ENCODE data around the gene LSAMP. TPM values are rescaled to one million over a fixed set of nuclear protein-coding genes. Genes with fewer than 3 reads are reported as not detected.
A peak's percentile ranks its signal among the peaks of the same experiment; 100 is the strongest.

LSAMP gene
- total RNA-seq, 4 donors from 2014 or later = 1.2 to 3.0 (median 1.8) TPM

GRCh38 chr3:115843206-115843605 lies 602.1 kb downstream of the LSAMP start:
- TF ChIP-seq CTCF (IDR thresholded peaks at IDR 0.05) (no peak), POLR2AphosphoS5 (IDR thresholded peaks at IDR 0.05) (no peak), EP300 (IDR thresholded peaks at IDR 0.05) (no peak), POLR2A (IDR thresholded peaks at IDR 0.05; ENCODE audit: low read depth) (no peak)
- Histone ChIP-seq H3K4me3 (no peak overlapping the region), H3K4me1 (no peaks in the 10 kb centered on the region), H3K9me3 (no peaks in the 10 kb centered on the region), H3K36me3 (no peaks in the 10 kb centered on the region), H3K27me3 (no peaks in the 10 kb centered on the region), H3K27ac (replicated peaks in 1 of 4) (no peak overlapping the region)
- DNase-seq (ENCODE audit: extremely low spot score) = no peak
- intact Hi-C loops (cut with DNase I) = no loop called here
- 78% methylated on average over 1 of the region's 1 CpG for WGBS

GRCh38 chr3:115839246-115839645 lies 606.0 kb downstream of the LSAMP start:
- intact Hi-C loops (cut with DNase I) = no loop called here
- Histone ChIP-seq H3K36me3 (no peaks in the 10 kb centered on the region), H3K4me1 (peaks cover 0 to 2% (median under 1%) of the 10 kb centered on the region in 4 donors), H3K4me3 (no peak overlapping the region), H3K9me3 (no peaks in the 10 kb centered on the region), H3K27me3 (no peaks in the 10 kb centered on the region), H3K27ac (replicated peaks in 1 of 4) (no peak overlapping the region)
- no peak for DNase-seq (ENCODE audit: extremely low spot score)
- TF ChIP-seq POLR2A (IDR thresholded peaks at IDR 0.05; ENCODE audit: low read depth) = no peak

GRCh38 chr3:115838786-115839185 lies 606.5 kb downstream of the LSAMP start:
- no peaks in the 10 kb centered on the region for H3K9me3 ChIP-seq
- peaks cover 0 to 6% (median 2%) of the 10 kb centered on the region in 4 donors for H3K4me1 ChIP-seq
- no peaks in the 10 kb centered on the region for H3K27me3 ChIP-seq
- WGBS = over 99% methylated on average over 8 of the region's 8 CpGs
- no peak for TF ChIP-seq POLR2AphosphoS5 (IDR thresholded peaks at IDR 0.05)
- TF ChIP-seq POLR2A (IDR thresholded peaks at IDR 0.05; ENCODE audit: low read depth) = no peak
- no peak for TF ChIP-seq CTCF (IDR thresholded peaks at IDR 0.05)
- no peak for TF ChIP-seq EP300 (IDR thresholded peaks at IDR 0.05)
- no peaks in the 10 kb centered on the region for H3K36me3 ChIP-seq
- intact Hi-C loops (cut with DNase I) = no loop called here
- no peak for DNase-seq (ENCODE audit: extremely low spot score)
- H3K27ac ChIP-seq (replicated peaks in 1 of 4) = no peak overlapping the region
- no peak overlapping the region for H3K4me3 ChIP-seq

GRCh38 chr3:115836944-115837343 lies 608.3 kb downstream of the LSAMP start:
- Histone ChIP-seq H3K4me3 (no peak overlapping the region), H3K36me3 (no peaks in the 10 kb centered on the region), H3K9me3 (no peaks in the 10 kb centered on the region), H3K4me1 (peaks cover 0 to 15% (median 5%) of the 10 kb centered on the region in 4 donors), H3K27me3 (no peaks in the 10 kb centered on the region), H3K27ac (replicated peaks in 1 of 4) (no peak overlapping the region)
- TF ChIP-seq CTCF (IDR thresholded peaks at IDR 0.05) (peak in 2 of 3 experiments; percentile 19 to 43), EP300 (IDR thresholded peaks at IDR 0.05) (no peak)
- DNase-seq (ENCODE audit: extremely low spot score) = no peak
- 67% methylated on average over 3 of the region's 3 CpGs for WGBS
- intact Hi-C loops (cut with DNase I) = no loop called here

GRCh38 chr3:115835946-115836345 lies 609.3 kb downstream of the LSAMP start:
- 95% methylated on average over 4 of the region's 4 CpGs for WGBS

More at GRCh38 chr3:115835946-115836345, 609.3 kb downstream of the LSAMP start:
- H3K36me3 ChIP-seq = no peaks in the 10 kb centered on the region
- no peaks in the 10 kb centered on the region for H3K27me3 ChIP-seq
- no peaks in the 10 kb centered on the region for H3K9me3 ChIP-seq
- no peak overlapping the region for H3K4me3 ChIP-seq
- no peak for DNase-seq (ENCODE audit: extremely low spot score)
- H3K27ac ChIP-seq (replicated peaks in 1 of 4) = no peak overlapping the region
- TF ChIP-seq CTCF (IDR thresholded peaks at IDR 0.05) (no peak), EP300 (IDR thresholded peaks at IDR 0.05) (no peak), POLR2AphosphoS5 (IDR thresholded peaks at IDR 0.05) (no peak), POLR2A (IDR thresholded peaks at IDR 0.05; ENCODE audit: low read depth) (no peak)
- H3K4me1 ChIP-seq = peaks cover 0 to 15% (median 5%) of the 10 kb centered on the region in 4 donors
- intact Hi-C loops (cut with DNase I) = no loop called here

All from esophagus muscularis mucosa (tissue), 4 donors.